Measurements from ENCODE around the gene PPP1R16B. TPM values are rescaled to one million over a fixed set of nuclear protein-coding genes. Genes with fewer than 3 reads are reported as not detected.

PPP1R16B gene
- total and polyA plus RNA-seq, 9 donors, result 4.0 to 5.9 (median 5.1) TPM

DNA sequence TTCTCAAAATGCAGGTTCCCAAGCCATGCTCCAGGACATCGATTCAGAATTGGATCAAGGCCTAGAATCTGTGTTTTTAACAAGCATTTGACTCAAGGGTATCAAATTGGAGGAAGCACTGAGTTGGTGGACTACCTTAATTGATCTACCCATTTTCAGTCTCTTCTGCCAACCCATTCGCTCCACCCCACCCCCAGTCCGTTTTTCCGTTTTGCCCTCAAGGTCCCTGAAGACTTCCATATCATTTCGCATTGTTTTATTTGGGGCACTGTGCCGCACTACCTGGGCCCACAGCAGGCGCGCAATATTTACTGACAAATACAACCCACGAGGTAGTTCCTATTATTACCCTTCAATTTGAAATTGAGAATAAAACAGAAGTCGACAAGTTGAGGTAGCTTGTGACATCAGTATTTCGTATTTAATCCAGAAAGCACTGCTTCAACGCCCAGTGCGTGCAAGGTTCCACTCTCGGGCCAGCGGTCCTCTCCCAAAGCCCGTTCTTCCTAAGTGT, 156.1 kb downstream of the PPP1R16B start:
- H3K36me3 ChIP-seq (ENCODE audit: control insufficient read depth, insufficient read depth, low read length), result peaks cover 2% of the 10 kb centered on the region
- no peaks in the 10 kb centered on the region for H3K27me3 ChIP-seq (ENCODE audit: control insufficient read depth, insufficient read depth, low read length)
- H3K4me3 ChIP-seq (ENCODE audit: low read length), result peak overlapping the region; percentile 79
- WGBS (ENCODE audit: insufficient coverage), result 5% methylated on average over 10 of the region's 16 CpGs
- no peaks in the 10 kb centered on the region for H3K9me3 ChIP-seq (replicated peaks; ENCODE audit: control insufficient read depth, low read depth, low read length)
- H3K27ac ChIP-seq (ENCODE audit: low read length), result peak overlapping the region; percentile 90
- peak; percentile 16 for DNase-seq
- H3K4me1 ChIP-seq (ENCODE audit: control insufficient read depth, insufficient read depth, low read length), result peaks cover 7% of the 10 kb centered on the region

GRCh38 chr20:38962044-38962927, 156.8 kb downstream of the PPP1R16B start, which contains the start of gene DHX35:
Gene DHX35, plus strand, starts transcription at chr20:38962344. Its CDS starts 24 bp downstream, at chr20:38962368.
- peak; percentile 99 for DNase-seq
- Histone ChIP-seq H3K27ac (ENCODE audit: low read length) (peak within 1 kb of the TSS; percentile 90), H3K27me3 (ENCODE audit: control insufficient read depth, insufficient read depth, low read length) (no peaks in the 10 kb centered on the region), H3K9me3 (replicated peaks; ENCODE audit: control insufficient read depth, low read depth, low read length) (no peaks in the 10 kb centered on the region), H3K4me3 (ENCODE audit: low read length) (peak within 1 kb of the TSS; percentile 89), H3K36me3 (ENCODE audit: control insufficient read depth, insufficient read depth, low read length) (peaks cover 2% of the 10 kb centered on the region), H3K4me1 (ENCODE audit: control insufficient read depth, insufficient read depth, low read length) (peaks cover 7% of the 10 kb centered on the region)
- WGBS (ENCODE audit: insufficient coverage), result 0% methylated on average over 68 of the region's 70 CpGs

DNA sequence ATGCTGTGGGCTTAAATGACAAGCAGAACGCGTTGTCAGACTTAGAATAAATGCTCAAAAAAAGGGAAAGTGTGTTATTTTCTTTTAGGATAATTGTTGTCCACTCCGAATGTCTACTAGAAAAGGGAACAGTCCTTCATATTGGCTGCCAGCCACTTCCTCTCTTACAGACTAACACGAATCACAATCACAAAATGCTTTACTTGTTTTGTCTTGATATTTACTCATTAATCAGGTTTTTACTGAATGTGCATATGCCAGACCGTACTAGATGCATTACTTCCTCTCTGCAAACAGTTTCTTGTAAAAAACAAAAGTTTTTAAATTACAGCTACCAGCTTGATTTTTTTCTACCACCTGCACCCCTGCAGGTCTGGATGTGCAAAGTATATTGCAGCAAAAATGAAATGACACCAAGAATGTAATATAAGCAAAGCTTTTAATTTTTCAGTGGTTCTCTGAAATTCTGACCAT, 157.5 kb downstream of the PPP1R16B start:
- Histone ChIP-seq H3K9me3 (replicated peaks; ENCODE audit: control insufficient read depth, low read depth, low read length) (no peaks in the 10 kb centered on the region), H3K27me3 (ENCODE audit: control insufficient read depth, insufficient read depth, low read length) (no peaks in the 10 kb centered on the region), H3K27ac (ENCODE audit: low read length) (no peak overlapping the region), H3K4me1 (ENCODE audit: control insufficient read depth, insufficient read depth, low read length) (peaks cover 7% of the 10 kb centered on the region), H3K36me3 (ENCODE audit: control insufficient read depth, insufficient read depth, low read length) (peaks cover 3% of the 10 kb centered on the region), H3K4me3 (ENCODE audit: low read length) (peak overlapping the region; percentile 89)
- peak; percentile 42 for DNase-seq
- no CpG with 5 or more reads among the region's 5 CpGs for WGBS (ENCODE audit: insufficient coverage)

DNA sequence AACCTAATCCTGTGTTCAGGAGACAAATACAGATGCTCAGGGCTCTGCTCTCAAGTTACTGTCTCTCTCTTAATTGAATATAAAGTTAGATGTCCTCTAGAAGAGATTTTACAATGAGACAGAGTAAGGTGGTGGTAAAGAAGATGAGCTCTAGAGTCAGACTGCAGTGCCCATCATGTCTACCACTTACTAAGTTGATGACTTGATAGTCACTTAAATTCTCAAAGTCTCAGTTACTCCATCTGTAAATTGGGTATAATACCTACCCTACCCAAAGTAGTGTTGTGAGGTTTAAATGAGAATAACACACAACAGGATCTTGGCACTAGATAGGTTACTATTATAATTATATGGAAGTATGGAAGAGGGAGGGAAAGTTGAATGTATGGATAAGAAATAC, 158.2 kb downstream of the PPP1R16B start:
- Histone ChIP-seq H3K27ac (ENCODE audit: low read length) (no peak overlapping the region), H3K9me3 (replicated peaks; ENCODE audit: control insufficient read depth, low read depth, low read length) (no peaks in the 10 kb centered on the region), H3K4me1 (ENCODE audit: control insufficient read depth, insufficient read depth, low read length) (peaks cover 7% of the 10 kb centered on the region), H3K27me3 (ENCODE audit: control insufficient read depth, insufficient read depth, low read length) (no peaks in the 10 kb centered on the region), H3K36me3 (ENCODE audit: control insufficient read depth, insufficient read depth, low read length) (peaks cover 8% of the 10 kb centered on the region), H3K4me3 (ENCODE audit: low read length) (no peak overlapping the region)
- DNase-seq, result no peak

- Histone ChIP-seq H3K27ac (ENCODE audit: low read length) (no peak overlapping the region), H3K9me3 (replicated peaks; ENCODE audit: control insufficient read depth, low read depth, low read length) (no peaks in the 10 kb centered on the region), H3K27me3 (ENCODE audit: control insufficient read depth, insufficient read depth, low read length) (no peaks in the 10 kb centered on the region), H3K4me1 (ENCODE audit: control insufficient read depth, insufficient read depth, low read length) (peaks cover 7% of the 10 kb centered on the region), H3K36me3 (ENCODE audit: control insufficient read depth, insufficient read depth, low read length) (peaks cover 18% of the 10 kb centered on the region), H3K4me3 (ENCODE audit: low read length) (no peak overlapping the region)
- DNase-seq, result no peak
Observed at GRCh38 chr20:38965264-38965663, 159.8 kb downstream of the PPP1R16B start.

DNA sequence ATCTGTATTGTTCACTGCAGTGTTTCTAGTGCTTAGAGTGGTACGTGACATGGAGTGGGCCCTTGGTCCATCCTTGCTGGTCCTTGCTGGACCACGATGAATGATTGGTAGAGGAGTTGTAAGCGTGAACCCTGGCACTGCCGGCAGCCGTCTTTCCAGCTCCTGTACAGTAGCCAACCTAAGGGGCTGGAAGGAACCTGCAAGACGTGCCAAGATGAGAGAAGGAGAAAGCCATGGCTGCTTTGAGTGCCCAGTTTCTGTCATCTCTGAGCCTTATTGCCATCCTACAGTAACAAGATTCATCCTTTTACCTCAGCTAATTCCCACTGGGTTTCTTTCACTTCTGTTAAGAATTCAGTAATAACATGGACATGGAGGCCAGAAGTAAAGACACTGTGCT, 162.6 kb downstream of the PPP1R16B start:
- H3K4me1 ChIP-seq (ENCODE audit: control insufficient read depth, insufficient read depth, low read length), result peaks cover under 1% of the 10 kb centered on the region
- H3K4me3 ChIP-seq (ENCODE audit: low read length), result no peak overlapping the region
- no peaks in the 10 kb centered on the region for H3K9me3 ChIP-seq (replicated peaks; ENCODE audit: control insufficient read depth, low read depth, low read length)
- no peaks in the 10 kb centered on the region for H3K27me3 ChIP-seq (ENCODE audit: control insufficient read depth, insufficient read depth, low read length)
- whole genome bisulfite sequencing (ENCODE audit: insufficient coverage), result 88% methylated on average over 1 of the region's 6 CpGs
- H3K27ac ChIP-seq (ENCODE audit: low read length), result no peak overlapping the region
- no peak for DNase-seq
- H3K36me3 ChIP-seq (ENCODE audit: control insufficient read depth, insufficient read depth, low read length), result peaks cover 23% of the 10 kb centered on the region

DNA sequence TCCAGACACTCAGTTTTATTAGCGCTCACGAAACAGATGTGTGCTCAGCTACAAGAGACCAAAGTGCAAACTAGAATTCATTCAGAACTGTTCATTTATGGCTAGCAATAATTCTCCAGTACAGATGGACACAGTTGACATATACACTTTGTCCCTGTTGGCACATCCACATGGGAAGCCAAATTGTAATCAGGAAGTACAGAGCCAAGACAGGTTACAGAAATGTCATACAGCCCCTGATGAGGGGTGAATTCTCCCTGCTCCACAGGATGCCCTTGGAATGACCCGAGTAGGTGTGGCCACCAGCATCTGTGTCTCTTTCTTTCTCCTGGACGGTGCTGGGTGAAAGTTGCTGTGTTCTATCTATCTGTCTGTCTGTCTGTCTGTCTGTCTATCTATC, 164.2 kb downstream of the PPP1R16B start:
- DNase-seq, result no peak
- H3K36me3 ChIP-seq (ENCODE audit: control insufficient read depth, insufficient read depth, low read length), result peaks cover 26% of the 10 kb centered on the region
- 100% methylated on average over 1 of the region's 4 CpGs for WGBS (ENCODE audit: insufficient coverage)
- H3K9me3 ChIP-seq (replicated peaks; ENCODE audit: control insufficient read depth, low read depth, low read length), result no peaks in the 10 kb centered on the region
- no peaks in the 10 kb centered on the region for H3K27me3 ChIP-seq (ENCODE audit: control insufficient read depth, insufficient read depth, low read length)
- no peak overlapping the region for H3K27ac ChIP-seq (ENCODE audit: low read length)
- H3K4me1 ChIP-seq (ENCODE audit: control insufficient read depth, insufficient read depth, low read length), result no peaks in the 10 kb centered on the region
- no peak overlapping the region for H3K4me3 ChIP-seq (ENCODE audit: low read length)

- no peak overlapping the region for H3K4me3 ChIP-seq (ENCODE audit: low read length)
- 100% methylated on average over 1 of the region's 1 CpG for WGBS (ENCODE audit: insufficient coverage)
Observed at GRCh38 chr20:38970302-38970701, 164.8 kb downstream of the PPP1R16B start.

More at GRCh38 chr20:38970302-38970701, 164.8 kb downstream of the PPP1R16B start:
- no peaks in the 10 kb centered on the region for H3K27me3 ChIP-seq (ENCODE audit: control insufficient read depth, insufficient read depth, low read length)
- H3K4me1 ChIP-seq (ENCODE audit: control insufficient read depth, insufficient read depth, low read length), result no peaks in the 10 kb centered on the region
- no peak for DNase-seq
- peaks cover 25% of the 10 kb centered on the region for H3K36me3 ChIP-seq (ENCODE audit: control insufficient read depth, insufficient read depth, low read length)
- H3K9me3 ChIP-seq (replicated peaks; ENCODE audit: control insufficient read depth, low read depth, low read length), result no peaks in the 10 kb centered on the region
- H3K27ac ChIP-seq (ENCODE audit: low read length), result no peak overlapping the region

Measured in muscle of leg (tissue), 11 donors.